H1 (cell line): ENCODE results near the gene CTDNEP1. TPM values are rescaled to one million over a fixed set of nuclear protein-coding genes. Genes with fewer than 3 reads are reported as not detected.

Experiments
- CTCF ChIA-PET: fragments of 300-600 bp; sonication (Branson Sonifier 250); formaldehyde crosslinking; loops from one replicate; lab custom pipeline; 2021; ENCODE audit not compliant: partially characterized antibody; lab: Charles Lee
- POLR2A ChIA-PET: fragments of 300-600 bp; sonication (Branson Sonifier 250); formaldehyde crosslinking; loops from one replicate; lab custom pipeline; 2021; ENCODE audit warnings: inconsistent platforms; ENCODE audit not compliant: partially characterized antibody; lab: Charles Lee
- DNase-seq, 2 experiments: peaks; one replicate each; pipeline versions ENCODE4 v3.0.0 to v3.0.0-alpha.2; 2010 to 2022; ENCODE audit warnings: low spot score in 2 of 2, low read depth in 1 of 2, mixed read lengths in 1 of 2
- FAIRE-seq: peaks from 2 replicates; lab custom pipeline; 2011; peaks lifted over from hg19 to GRCh38; lab: Jason Lieb, UNC
- H2AFZ ChIP-seq: 2 replicates; pipeline ENCODE4 v1.8.1; 2012; ENCODE audit warnings: low read length, inconsistent platforms
- H2AK5ac ChIP-seq: 2 replicates; pipeline ENCODE4 v1.6.1; 2013; ENCODE audit warnings: low read depth, low read length
- H2BK120ac ChIP-seq: replicated peaks from 2 replicates; pipeline ENCODE3; 2013; ENCODE audit warnings: low read depth, low read length, inconsistent platforms
- H2BK12ac ChIP-seq: 2 replicates; pipeline ENCODE4 v1.6.1; 2013; ENCODE audit warnings: low read depth, low read length
- H2BK15ac ChIP-seq: 2 replicates; pipeline ENCODE4 v1.6.1; 2013; ENCODE audit warnings: low read length
- H2BK20ac ChIP-seq: 2 replicates; pipeline ENCODE4 v1.6.1; 2013; ENCODE audit warnings: low read length
- H2BK5ac ChIP-seq: 2 replicates; pipeline ENCODE4 v1.6.1; 2013; ENCODE audit warnings: low read depth, low read length
- H3K14ac ChIP-seq: 2 replicates; pipeline ENCODE4 v1.6.1; 2013; ENCODE audit warnings: inconsistent platforms; ENCODE audit not compliant: insufficient read length
- H3K18ac ChIP-seq: 2 replicates; pipeline ENCODE4 v1.6.1; 2013; ENCODE audit warnings: low read length; ENCODE audit errors: extremely low read depth
- H3K23ac ChIP-seq: 2 replicates; pipeline ENCODE4 v1.6.1; 2013; ENCODE audit warnings: inconsistent platforms; ENCODE audit not compliant: insufficient read length
- H3K23me2 ChIP-seq: 2 replicates; pipeline ENCODE4 v1.6.1; 2013; ENCODE audit warnings: low read depth, low read length
- H3K27ac ChIP-seq: 2 replicates; pipeline ENCODE4 v1.6.1; 2011; ENCODE audit warnings: low read depth, low read length, inconsistent platforms
- H3K27me3 ChIP-seq, 4 experiments: replicated peaks in 1 of 4; 1 replicate in 1 of 4; 2 replicates in 3 of 4; pipeline versions ENCODE4 v1.6.1 to v1.8.1; 2011 to 2013; ENCODE audit warnings: low read length in 3 of 4, mild to moderate bottlenecking in 3 of 4, inconsistent platforms in 2 of 4, mixed read lengths in 2 of 4, moderate library complexity in 1 of 4; ENCODE audit not compliant: control insufficient read depth in 3 of 4, insufficient read depth in 3 of 4; ENCODE audit errors: extremely low read depth in 1 of 4
- H3K36me3 ChIP-seq, 4 experiments: 2 replicates each; pipeline versions ENCODE4 v1.6.1 to v1.8.1; 2011 to 2013; ENCODE audit warnings: mild to moderate bottlenecking in 4 of 4, low read length in 3 of 4, moderate library complexity in 2 of 4, control low read depth in 1 of 4, inconsistent platforms in 1 of 4; ENCODE audit not compliant: insufficient read depth in 4 of 4, control insufficient read depth in 2 of 4
- H3K4ac ChIP-seq: replicated peaks from 2 replicates; pipeline ENCODE3; 2013; ENCODE audit warnings: low read length, low read depth, mixed read lengths, inconsistent platforms; ENCODE audit not compliant: insufficient read length
- H3K4me1 ChIP-seq, 4 experiments: replicated peaks in 1 of 4; 1 replicate in 1 of 4; 2 replicates in 3 of 4; pipeline versions ENCODE4 v1.6.1 to v1.8.1; 2011 to 2013; ENCODE audit warnings: low read length in 3 of 4, inconsistent platforms in 2 of 4, mixed read lengths in 1 of 4; ENCODE audit not compliant: insufficient read depth in 4 of 4, control insufficient read depth in 3 of 4
- H3K4me2 ChIP-seq, 2 experiments: 2 replicates each; pipeline versions ENCODE4 v1.6.1 to v1.8.1; 2011 to 2013; ENCODE audit warnings: low read depth in 2 of 2, low read length in 2 of 2, control low read depth in 1 of 2, inconsistent platforms in 1 of 2, mild to moderate bottlenecking in 1 of 2; ENCODE audit not compliant: insufficient read depth in 1 of 2
- H3K4me3 ChIP-seq, 4 experiments: fragments of 200-600, 300-600 bp in 1 of 4; sonication (generic), shearing (Covaris generic), sonication (Bioruptor Twin) in 1 of 4; 2 replicates each; pipeline versions ENCODE4 v1.5.1 to v1.8.1; 2011 to 2016; ENCODE audit warnings: low read length in 4 of 4, low read depth in 3 of 4, control low read depth in 2 of 4, inconsistent platforms in 2 of 4, mild to moderate bottlenecking in 2 of 4, mixed read lengths in 1 of 4, moderate library complexity in 1 of 4; ENCODE audit not compliant: insufficient read depth in 2 of 4; ENCODE audit errors: extremely low read depth in 1 of 4
- H3K56ac ChIP-seq: replicated peaks from 2 replicates; pipeline ENCODE3; 2013; ENCODE audit warnings: low read depth, mild to moderate bottlenecking, mixed read lengths, low read length, inconsistent platforms; ENCODE audit not compliant: insufficient read length
- H3K79me1 ChIP-seq: 2 replicates; pipeline ENCODE4 v1.6.1; 2013; ENCODE audit warnings: low read depth, low read length, control low read depth
- H3K79me2 ChIP-seq, 2 experiments: 2 replicates each; pipeline versions ENCODE4 v1.6.1 to v1.8.1; 2012 to 2013; ENCODE audit warnings: low read length in 2 of 2, mild to moderate bottlenecking in 2 of 2, inconsistent platforms in 1 of 2; ENCODE audit not compliant: insufficient read depth in 2 of 2, control insufficient read depth in 1 of 2
- H3K9ac ChIP-seq, 4 experiments: replicated peaks in 1 of 4; 1 replicate in 1 of 4; 2 replicates in 3 of 4; pipeline versions ENCODE4 v1.6.1 to v1.8.1; 2011 to 2013; ENCODE audit warnings: low read depth in 3 of 4, low read length in 3 of 4, control low read depth in 2 of 4, mild to moderate bottlenecking in 2 of 4, moderate library complexity in 2 of 4, inconsistent platforms in 1 of 4; ENCODE audit errors: extremely low read depth in 1 of 4
- H3K9me3 ChIP-seq, 2 experiments: 2 replicates each; pipeline versions ENCODE4 v1.6.1 to v1.8.1; 2012 to 2013; ENCODE audit warnings: mild to moderate bottlenecking in 2 of 2, moderate library complexity in 2 of 2, control low read depth in 1 of 2, inconsistent platforms in 1 of 2, low read depth in 1 of 2, low read length in 1 of 2, mixed read lengths in 1 of 2; ENCODE audit not compliant: insufficient read depth in 2 of 2
- H4K20me1 ChIP-seq, 2 experiments: replicated peaks in 1 of 2; 2 replicates each; pipeline versions ENCODE3 to v1.8.1; 2011 to 2013; ENCODE audit warnings: inconsistent platforms in 2 of 2, low read length in 2 of 2, mild to moderate bottlenecking in 1 of 2; ENCODE audit not compliant: insufficient read depth in 2 of 2, control insufficient read depth in 1 of 2
- H4K5ac ChIP-seq: 2 replicates; pipeline ENCODE4 v1.6.1; 2013; ENCODE audit warnings: low read length, low read depth, mixed read lengths, inconsistent platforms; ENCODE audit not compliant: insufficient read length
- H4K8ac ChIP-seq: 2 replicates; pipeline ENCODE4 v1.8.0; 2013; ENCODE audit warnings: mild to moderate bottlenecking, moderate library complexity, low read length, inconsistent platforms; ENCODE audit not compliant: insufficient read depth; ENCODE audit errors: extremely low read depth
- H4K91ac ChIP-seq: replicated peaks from 2 replicates; pipeline ENCODE3; 2013; ENCODE audit warnings: low read length, mixed read lengths, inconsistent platforms; ENCODE audit not compliant: insufficient read length
- EGR1 ChIP-seq: IDR thresholded peaks from 2 replicates; pipeline ENCODE4 v1.6.1; 2011; ENCODE audit warnings: low read depth, low read length, borderline replicate concordance
- KDM1A ChIP-seq: fragments of 200-600, 300-600 bp; sonication (generic); IDR thresholded peaks from 2 replicates; pipeline ENCODE4 v1.7.1; 2016; ENCODE audit warnings: mild to moderate bottlenecking, low read length, borderline replicate concordance
- PHF8 ChIP-seq: fragments of 200-600 bp; sonication (generic); conservative IDR thresholded peaks from 2 replicates; pipeline ENCODE4 v1.7.1; 2012; ENCODE audit warnings: low read depth, mild to moderate bottlenecking, inconsistent platforms, low read length, moderate library complexity
- RBBP5 ChIP-seq: IDR thresholded peaks from 2 replicates; pipeline ENCODE4 v1.7.1; 2012; ENCODE audit warnings: low read depth, mild to moderate bottlenecking, inconsistent platforms, low read length, moderate library complexity, borderline replicate concordance
- RFX5 ChIP-seq: IDR thresholded peaks from 2 replicates; pipeline ENCODE4 v1.6.1; 2011; ENCODE audit warnings: low read depth, low read length, improper control_type of control experiment, borderline replicate concordance
- SRF ChIP-seq: IDR thresholded peaks from 2 replicates; pipeline ENCODE4 v1.6.1; 2011; ENCODE audit warnings: mild to moderate bottlenecking, low read depth, low read length, moderate library complexity
- WGBS, 2 experiments: shearing (Covaris generic) in 1 of 2; methylation state at CpG; one replicate each; pipeline versions ENCODE4 v1.1.6 to v1.1.7; 2013 to 2015; ENCODE audit warnings: low lambda C conversion rate in 2 of 2, mixed read lengths in 2 of 2, inconsistent platforms in 1 of 2, low coverage in 1 of 2, missing lambda C conversion rate in 1 of 2; ENCODE audit not compliant: insufficient replicate concordance in 2 of 2, insufficient coverage in 1 of 2, insufficient read length in 1 of 2; ENCODE audit errors: extremely low coverage in 1 of 2, missing lambda C conversion rate in 1 of 2; 5-methylcytosine and 5-hydroxymethylcytosine counted together
- polyA plus RNA-seq, 7 experiments: library from polyadenylated mRNA; depleted of rRNA in 3 of 7; stranded (reverse) in 5 of 7; unstranded in 2 of 7; fragments of >200 nt in 5 of 7; fragments of 200-250 nt in 2 of 7; gene quantifications; 1 replicate in 5 of 7; 2 replicates in 1 of 7; 4 replicates in 1 of 7; pipeline versions ENCODE4 v1.2.1 to v1.2.3, GENCODE V29; 2011 to 2013; ENCODE audit warnings: missing spikeins in 2 of 7, mixed read lengths in 2 of 7
- total RNA-seq: library from RNA; stranded (reverse); fragmentation: NEBNext Ultra II Directional; extraction: Animal tissue kit (Norgen Biotek cat#: 25700); gene quantifications from 2 replicates; pipeline ENCODE4 v1.2.1, GENCODE V29; 2021

CTDNEP1 gene
- total and polyA plus RNA-seq, 2 of the 8 experiments (the other 6 are each of a cell fraction or from before 2014, with no cell fraction given): 114 to 123 TPM

GRCh38 chr17:7207120-7208001 is 44.2 kb downstream of the CTDNEP1 start:
- peaks cover 26% of the 10 kb centered on the region; the same call in 1 of the 2 replicates for H3K23me2 ChIP-seq
- H4K5ac ChIP-seq: peak overlapping the region; percentile 41
- peak overlapping the region; percentile 94; the same call in 1 of the 2 replicates for H2BK12ac ChIP-seq
- no peak overlapping the region for H3K14ac ChIP-seq
- H3K27me3 ChIP-seq: no peaks in the 10 kb centered on the region; a peak in 1 of 7 replicates
- H2AK5ac ChIP-seq: peak overlapping the region; percentile 93
- H2AFZ ChIP-seq: no peak overlapping the region
- FAIRE-seq: no peak
- no peak overlapping the region for H3K56ac ChIP-seq
- H3K79me2 ChIP-seq: peaks cover 0 to 52% of the 10 kb centered on the region in 2 experiments; a peak in 2 of 4 replicates
- WGBS, 2 experiments: 69% methylated on average over 18 of the region's 24 CpGs; no CpG with 5 or more reads in 1 of the 2 experiments
- H3K23ac ChIP-seq: no peak overlapping the region
- peak overlapping the region; percentile 84 for H2BK120ac ChIP-seq
- peak overlapping the region; percentile 100 for H4K91ac ChIP-seq
- TF ChIP-seq SRF (no peak), RBBP5 (0 out of 2 replicates have a peak, but pooled peaks have one; percentile 6), RFX5 (no peak), EGR1 (peak; percentile 50; the same call in 1 of the 2 replicates), PHF8 (no peak), KDM1A (peak; percentile 17; the same call in 1 of the 2 replicates)
- H4K20me1 ChIP-seq: peaks cover 3 to 20% of the 10 kb centered on the region in 2 experiments
- 0 out of 2 replicates have a peak overlapping the region, but pooled peaks have one; percentile 93 for H2BK20ac ChIP-seq
- peaks cover 8 to 42% (median 32%) of the 10 kb centered on the region in 4 experiments for H3K4me1 ChIP-seq
- H3K9me3 ChIP-seq: no peaks in the 10 kb centered on the region
- peak overlapping the region; percentile 71 to 91 for H3K4me2 ChIP-seq
- H3K4ac ChIP-seq: peak overlapping the region; percentile 98
- POLR2A ChIA-PET: interaction anchor here (0.7 to 2.5 kb wide), 17 partner anchors 11 to 395 kb away, joined by 3 to 18 read pairs (median 5); partner anchors contain the start of genes ACADVL, CLDN7, CTDNEP1 and DLG4
- H3K4me3 ChIP-seq: peak overlapping the region; percentile 36 to 62 (median 42); a peak in 7 of 8 replicates
- no peak overlapping the region for H3K27ac ChIP-seq
- H3K79me1 ChIP-seq: peaks cover 26% of the 10 kb centered on the region
- H3K18ac ChIP-seq: peak overlapping the region; percentile 94
- H3K36me3 ChIP-seq: peaks cover 14 to 18% (median 15%) of the 10 kb centered on the region in 4 experiments
- DNase-seq: no peak
- H2BK5ac ChIP-seq: peak overlapping the region; percentile 86
- no peak overlapping the region; the same call in 1 of the 2 replicates for H4K8ac ChIP-seq
- H2BK15ac ChIP-seq: peak overlapping the region; percentile 100
- CTCF ChIA-PET: interaction anchor here (0.6 to 2.4 kb wide), 7 partner anchors 14 to 162 kb away, joined by 3 to 10 read pairs (median 3); no protein-coding TSS in a partner anchor
- H3K9ac ChIP-seq: peak overlapping the region in 3 of 4 experiments; percentile 29 to 45 (median 40); a peak in 3 of 7 replicates
